ENCODE results near the gene SLC6A4. TPM values are rescaled to one million over a fixed set of nuclear protein-coding genes. Genes with fewer than 3 reads are reported as not detected.

SLC6A4 gene
- total RNA-seq, 1 donor from 2014 or later = 0.98 TPM

Small RNA genes lying within 50 kb of the gene (small RNA-seq; reads per million reads assigned to genes)
- 16.6 reads per million, percentile 95 among the genes with 10 or more reads in this experiment for gene RF00154 (ENCODE audit: low replicate concordance)

Other genes starting within 250 kb of the SLC6A4 start
- gene NSRP1, start 118.9 kb downstream of the SLC6A4 start, total RNA-seq = 5.4 TPM
- 29.5 TPM for gene BLMH, start 56.2 kb upstream of the SLC6A4 start, total RNA-seq
- not detected for gene TMIGD1, start 98.4 kb upstream of the SLC6A4 start, total RNA-seq
- gene CPD, start 143.2 kb upstream of the SLC6A4 start, total RNA-seq = 52.6 TPM
- 21.4 TPM for gene GOSR1, start 241.7 kb upstream of the SLC6A4 start, total RNA-seq

All from temporal lobe (tissue), 2 donors.